GM19239 (cell line): ENCODE results near the gene ASCC2.
"Not testable (repeated sequence)": the region's sequence is repeated elsewhere in the genome, so short reads cannot be mapped to it uniquely, and the experiment has no call there.

ENCODE experiments used
- DNase-seq: peaks from one replicate; pipeline ENCODE4 v3.0.0; 2011; ENCODE audit warnings: low spot score; ENCODE audit not compliant: insufficient read length
- FAIRE-seq: peaks from 2 replicates; lab custom pipeline; 2011; peaks lifted over from hg19 to GRCh38; lab: Jason Lieb, UNC

The ASCC2 gene

GRCh38 chr22:29860006-29860766 is 22.1 kb upstream of the ASCC2 start:
- no peak for FAIRE-seq

GRCh38 chr22:29859030-29859429 is 21.0 kb upstream of the ASCC2 start:
- not testable (repeated sequence) for DNase-seq, FAIRE-seq

More at GRCh38 chr22:29860006-29860766, 22.1 kb upstream of the ASCC2 start:
- DNase-seq = no peak

DNA sequence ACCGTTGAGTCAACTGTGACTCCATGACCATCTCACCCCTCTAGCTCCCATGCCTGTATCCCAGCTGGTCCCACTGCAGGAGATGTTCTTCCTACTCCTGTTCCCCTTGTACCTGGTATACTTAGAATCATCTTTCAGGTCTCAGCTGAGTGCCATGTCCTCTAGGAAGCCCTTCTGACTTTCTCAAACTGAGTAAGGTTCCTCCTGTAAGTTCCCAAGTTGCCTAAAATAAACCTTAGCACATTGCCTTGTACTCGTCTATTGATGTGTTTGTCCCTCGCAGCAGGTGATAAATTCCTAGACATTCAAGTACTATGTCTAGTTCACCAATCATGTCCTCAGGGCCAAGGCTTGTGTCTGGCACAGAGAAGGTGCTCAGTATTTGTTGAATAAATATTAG is 18.4 kb upstream of the ASCC2 start:
- no peak for DNase-seq
- FAIRE-seq = no peak

DNA sequence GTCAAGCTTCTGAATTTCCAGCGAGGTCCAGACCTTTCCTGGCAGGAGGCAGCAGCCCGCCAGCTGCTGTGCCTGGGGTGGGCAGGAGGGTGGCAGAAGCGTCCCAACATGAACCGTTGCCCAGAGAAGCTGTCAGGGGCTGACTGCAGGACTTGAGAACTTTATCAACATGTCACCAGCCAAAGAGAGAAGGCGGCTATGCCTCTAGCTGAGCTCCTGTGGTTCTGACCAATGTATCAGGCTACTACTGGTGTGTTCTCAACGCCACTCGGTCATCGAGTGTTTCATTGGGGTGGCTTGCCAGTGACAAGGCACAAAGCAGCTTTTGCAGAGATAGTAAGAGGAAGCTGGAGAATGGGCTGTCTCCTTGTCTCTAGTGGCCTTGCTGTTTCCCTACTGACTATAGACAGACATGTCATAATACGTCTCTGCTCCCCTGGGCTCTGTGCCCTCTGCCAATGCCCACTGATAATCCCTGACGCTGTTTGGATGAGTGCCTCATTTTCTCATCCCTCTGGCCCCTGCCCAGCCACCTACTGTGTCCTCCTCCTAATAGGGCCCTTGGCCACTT is 17.6 kb upstream of the ASCC2 start:
- no peak for DNase-seq
- FAIRE-seq = no peak

DNA sequence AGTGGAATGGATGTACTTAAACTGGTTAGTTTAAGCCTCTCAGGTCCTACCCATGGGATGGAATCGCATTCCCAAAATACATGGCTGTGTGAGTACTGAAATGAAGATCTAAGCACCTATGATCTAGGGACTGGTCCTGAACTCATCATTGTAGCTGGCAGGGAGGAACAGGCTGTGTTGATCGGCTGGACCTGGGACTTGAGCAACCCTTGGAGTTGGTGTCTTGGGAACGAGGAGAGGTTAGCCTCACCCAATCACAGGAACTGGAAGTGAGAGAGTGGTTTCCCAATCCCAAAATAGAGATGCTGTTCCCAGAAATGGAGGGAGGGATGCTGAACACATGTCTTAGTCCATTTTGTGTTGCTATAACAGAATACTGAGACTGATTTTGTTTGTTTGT is 16.4 kb upstream of the ASCC2 start:
- no peak for FAIRE-seq

GRCh38 chr22:29848111-29848510 is 10.0 kb upstream of the ASCC2 start:
- no peak for FAIRE-seq
- no peak for DNase-seq

More for the DNA sequence above, 16.4 kb upstream of the ASCC2 start:
- DNase-seq = no peak

DNA sequence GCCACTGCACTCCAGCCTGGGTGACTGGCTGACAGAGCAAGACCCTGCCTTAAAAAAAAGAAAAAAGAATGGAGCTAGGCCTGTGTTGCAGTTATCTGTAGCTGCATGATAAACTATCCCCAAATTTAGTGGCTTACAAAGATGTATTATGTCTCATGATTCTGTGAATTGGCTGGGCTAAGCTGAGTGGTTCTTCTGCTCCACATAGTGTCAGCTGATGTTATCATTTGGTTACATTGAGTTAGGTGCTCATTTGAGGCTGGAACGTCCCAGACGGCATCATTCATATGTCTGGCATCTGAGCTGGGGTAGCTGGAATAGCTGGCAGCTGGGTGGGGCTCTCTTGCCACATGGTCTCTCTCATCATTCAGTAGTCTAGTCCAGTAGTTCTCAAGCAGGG is 8.2 kb upstream of the ASCC2 start:
- DNase-seq (no peak), FAIRE-seq (no peak)

DNA sequence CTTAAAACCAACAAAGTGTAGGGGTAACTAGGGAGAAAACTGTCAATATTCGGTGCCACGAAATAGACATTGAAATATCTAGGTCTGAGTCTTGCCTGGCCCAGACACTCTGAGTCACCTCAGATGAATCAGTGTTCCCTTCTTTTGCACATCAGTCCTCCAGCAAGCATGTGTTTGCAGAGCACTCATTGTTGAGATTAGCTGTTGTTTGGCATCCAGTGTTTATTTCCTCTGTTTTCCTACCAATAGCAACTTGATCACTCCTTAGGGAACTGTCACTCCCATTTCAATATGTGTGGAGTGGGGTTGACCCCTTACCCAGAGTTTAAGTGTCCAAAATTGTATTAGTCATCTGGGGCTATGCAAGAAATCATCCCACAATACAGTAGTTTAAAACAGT is 4.7 kb upstream of the ASCC2 start:
- DNase-seq = no peak
- FAIRE-seq = no peak

- DNase-seq (no peak), FAIRE-seq (no peak)
These were observed 4.1 kb upstream of the ASCC2 start for GRCh38 chr22:29842172-29842571.

DNA sequence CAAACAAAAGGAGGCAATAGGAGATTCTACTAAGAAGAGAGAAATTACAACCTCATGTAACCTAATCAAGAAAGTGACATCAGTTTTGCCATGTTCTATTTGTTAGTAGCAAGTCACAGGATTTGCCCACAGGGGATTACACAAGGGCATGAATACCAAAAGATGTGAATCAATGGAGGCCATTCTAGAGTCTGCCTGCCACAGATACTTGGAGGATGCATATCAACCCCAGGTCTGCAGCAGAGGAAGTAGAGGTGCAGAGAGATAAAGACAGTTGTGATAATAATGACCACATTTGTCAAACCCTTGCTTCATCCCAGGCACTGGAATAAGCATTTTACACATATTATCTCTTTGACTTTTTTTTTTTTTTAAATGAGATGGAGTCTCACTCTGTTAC is 2.4 kb upstream of the ASCC2 start:
- no peak for FAIRE-seq
- DNase-seq = no peak

GRCh38 chr22:29839039-29839438 is 965 bp upstream of the ASCC2 start:
- no peak for FAIRE-seq
- no peak for DNase-seq

GRCh38 chr22:29838599-29838956 is 504 bp upstream of the ASCC2 start:
- no peak for DNase-seq
- FAIRE-seq = no peak

DNA sequence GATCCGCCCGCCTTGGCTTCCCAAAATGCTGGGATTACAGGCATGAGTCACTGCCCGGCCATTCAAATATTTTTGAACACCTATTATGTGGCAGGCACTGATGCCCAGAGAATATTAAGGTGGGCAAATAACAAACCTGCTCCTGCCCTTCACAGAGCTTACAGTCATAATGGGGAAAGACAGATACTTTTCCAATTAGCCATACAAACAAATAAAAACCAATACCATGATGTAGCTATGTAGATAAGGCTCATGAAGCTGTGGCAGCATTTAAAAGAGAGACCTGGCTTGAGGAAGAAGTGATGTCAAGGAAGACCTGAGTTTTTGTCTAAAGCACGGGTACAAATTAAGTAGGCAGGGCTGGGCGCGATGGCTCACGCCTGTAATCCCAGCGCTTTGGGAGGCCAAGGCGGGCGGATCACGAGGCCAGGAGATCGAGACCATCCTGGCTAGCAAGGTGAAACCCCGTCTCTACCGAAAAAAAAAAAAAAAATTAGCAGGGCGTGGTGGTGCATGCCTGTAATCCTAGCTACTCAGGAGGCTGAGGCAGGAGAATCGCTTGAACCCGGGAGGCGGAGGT is 1.2 kb downstream of the ASCC2 start:
- FAIRE-seq, DNase-seq: not testable (repeated sequence)

DNA sequence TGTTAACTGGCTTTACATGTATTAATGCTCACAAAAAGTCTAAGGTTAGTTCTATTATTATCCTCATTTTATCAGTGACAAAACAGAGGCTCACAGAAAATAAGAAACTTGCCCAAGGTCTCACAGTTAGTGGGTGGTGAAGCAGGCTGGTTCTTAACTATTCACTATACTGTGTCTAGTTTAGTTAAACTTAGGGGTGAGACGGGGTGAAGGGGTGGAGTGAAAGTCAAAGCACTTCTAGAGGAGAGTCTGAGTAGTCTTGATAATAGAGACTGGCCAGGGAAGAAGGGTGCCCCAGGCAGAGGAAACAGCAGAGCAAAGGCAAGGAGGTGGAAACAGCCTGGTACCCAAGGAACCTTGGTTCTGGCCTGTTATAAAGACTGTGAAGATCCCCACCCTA is 4.0 kb downstream of the ASCC2 start:
- DNase-seq = no peak
- no peak for FAIRE-seq

GRCh38 chr22:29833392-29833965 is 4.6 kb downstream of the ASCC2 start:
- DNase-seq (no peak), FAIRE-seq (no peak)

DNA sequence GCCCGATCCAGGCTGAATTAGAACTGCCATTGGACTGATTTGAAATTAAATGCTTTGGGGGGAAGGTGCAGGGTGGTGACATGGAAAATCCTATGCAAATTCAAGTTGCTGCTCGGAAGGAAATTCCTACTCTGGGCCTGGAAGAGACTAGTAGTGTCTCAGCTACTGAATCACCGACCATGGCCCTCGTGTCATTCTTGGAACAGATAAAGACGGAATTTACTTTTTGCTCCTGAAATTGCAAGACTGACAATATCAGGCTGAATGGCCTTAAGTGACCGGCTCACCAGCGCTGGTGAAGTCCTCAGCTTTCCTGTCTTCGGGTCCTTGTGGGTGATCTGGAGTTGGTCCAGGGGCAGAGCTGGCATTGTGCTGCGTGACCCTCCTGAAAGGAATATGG is 6.1 kb downstream of the ASCC2 start:
- FAIRE-seq (no peak), DNase-seq (no peak)

- no peak for DNase-seq
- FAIRE-seq = no peak
These were observed 6.7 kb downstream of the ASCC2 start for GRCh38 chr22:29831186-29831921.

DNA sequence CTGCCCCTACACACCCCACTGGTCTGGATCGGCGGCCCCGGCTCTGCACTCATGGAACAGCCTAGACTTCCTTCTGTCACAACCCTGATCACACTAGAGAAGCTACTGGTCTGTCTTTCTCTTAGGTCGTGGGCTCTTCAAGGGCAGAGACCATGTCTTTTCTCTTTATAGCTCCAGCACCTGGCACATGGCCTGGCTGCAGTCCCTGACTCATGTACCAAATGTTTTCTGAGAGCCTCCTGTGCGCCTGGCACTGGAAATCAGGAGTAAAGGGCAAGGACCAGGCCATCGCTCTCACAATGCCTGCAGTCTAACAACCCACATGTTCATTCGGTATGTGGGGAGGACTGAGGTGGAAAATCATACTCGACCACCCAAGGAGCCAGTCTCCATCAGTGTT is 7.5 kb downstream of the ASCC2 start:
- FAIRE-seq = no peak
- no peak for DNase-seq

DNA sequence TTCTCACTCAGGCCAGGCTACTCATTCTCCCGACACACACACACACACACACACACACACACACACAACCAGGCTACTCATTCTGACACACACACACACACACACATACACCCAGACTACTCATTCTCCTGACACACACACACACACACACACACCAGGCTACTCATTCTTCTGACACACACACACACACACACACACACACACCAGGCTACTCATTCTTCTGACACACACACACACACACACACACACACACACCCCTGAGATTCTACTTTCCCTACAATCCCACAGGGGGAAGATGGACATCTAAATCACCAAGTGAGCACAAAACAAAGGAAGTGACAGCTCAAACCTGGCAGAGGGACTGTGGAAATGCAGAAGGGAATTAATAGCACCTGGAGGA is 10.3 kb downstream of the ASCC2 start:
- FAIRE-seq, DNase-seq: not testable (repeated sequence)

DNA sequence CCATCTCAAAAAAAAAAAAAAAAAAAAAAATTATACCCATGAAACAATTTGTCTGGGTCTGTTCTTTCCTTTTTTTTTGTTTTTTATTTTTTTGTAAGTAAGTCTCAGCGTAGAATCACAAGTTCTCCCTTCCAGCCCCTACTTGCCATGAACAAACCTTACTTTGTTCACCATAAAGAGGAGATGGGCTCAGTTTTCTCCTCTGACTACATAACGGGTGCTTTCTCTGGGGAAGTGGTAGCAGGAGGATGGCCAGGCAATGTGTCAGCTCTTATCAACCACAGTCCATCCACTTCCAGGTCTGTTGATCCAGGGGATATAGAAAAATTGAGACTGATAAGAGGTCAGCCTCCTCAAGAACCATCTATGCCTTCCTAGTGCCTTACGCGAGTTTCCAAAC is 11.0 kb downstream of the ASCC2 start:
- FAIRE-seq (no peak), DNase-seq (no peak)

DNA sequence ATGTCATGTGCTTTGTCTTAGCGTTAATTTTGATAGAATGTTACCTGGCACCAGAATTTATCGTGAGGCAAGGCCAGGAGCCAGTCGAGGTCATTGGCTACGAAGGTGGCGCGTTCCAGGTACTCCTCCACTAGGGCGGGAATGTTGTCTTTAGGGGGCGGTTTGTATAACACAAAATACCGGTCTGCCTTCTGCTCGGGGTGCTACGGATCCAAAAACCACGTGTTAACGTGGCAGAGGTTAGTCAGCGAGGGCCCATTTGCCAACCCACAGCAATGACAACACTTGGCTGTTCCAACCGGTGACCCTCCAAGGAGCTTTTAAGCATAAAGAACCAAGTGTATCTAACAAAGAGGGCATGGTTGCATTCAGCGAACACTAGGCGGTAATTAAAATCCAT is 12.5 kb downstream of the ASCC2 start:
- DNase-seq (no peak), FAIRE-seq (no peak)
